ENCODE results near the gene HSPA4L.

Gene HSPA4L

GRCh38 chr4:127843704-127844600 lies 61.8 kb downstream of the HSPA4L start:
- H3F3A ChIP-seq (ENCODE audit: insufficient read depth), result peaks cover 4% of the 10 kb centered on the region; the same call in 1 of the 2 replicates
- no peak overlapping the region for H3K9ac ChIP-seq (ENCODE audit: low read length)
- no peaks in the 10 kb centered on the region for H3K9me2 ChIP-seq (replicated peaks; ENCODE audit: insufficient read depth, low read length)
- H3K4me2 ChIP-seq (ENCODE audit: low read depth, low read length, poor library complexity, severe bottlenecking), result no peak overlapping the region
- no peaks in the 10 kb centered on the region for H3K27me3 ChIP-seq (ENCODE audit: low read length)
- H3K9me3 ChIP-seq (ENCODE audit: insufficient read depth, low read length), result no peaks in the 10 kb centered on the region
- no peak overlapping the region for H3K4me3 ChIP-seq (ENCODE audit: insufficient read depth, low read length, poor library complexity, severe bottlenecking)
- no peak overlapping the region for H3K27ac ChIP-seq (ENCODE audit: low read depth, low read length)
- H3K36me3 ChIP-seq (ENCODE audit: low read length), result no peaks in the 10 kb centered on the region
- H2AFZ ChIP-seq (ENCODE audit: low read depth, low read length, severe bottlenecking), result no peak overlapping the region
- no peaks in the 10 kb centered on the region for H4K20me1 ChIP-seq (ENCODE audit: low read depth, low read length)
- H3K79me2 ChIP-seq (ENCODE audit: insufficient read depth, low read length), result no peaks in the 10 kb centered on the region
- TF ChIP-seq EZH2phosphoT487 (conservative IDR thresholded peaks at IDR 0.05; ENCODE audit: low read length) (no peak), CTCF (IDR thresholded peaks at IDR 0.05; ENCODE audit: insufficient read depth, low read length, poor library complexity, severe bottlenecking) (no peak)

- H4K20me1 ChIP-seq (ENCODE audit: low read depth, low read length), result no peaks in the 10 kb centered on the region
- no peak overlapping the region for H3K9ac ChIP-seq (ENCODE audit: low read length)
- H3K79me2 ChIP-seq (ENCODE audit: insufficient read depth, low read length), result no peaks in the 10 kb centered on the region
- H3K27me3 ChIP-seq (ENCODE audit: low read length), result no peaks in the 10 kb centered on the region
- peaks cover 4% of the 10 kb centered on the region; the same call in 1 of the 2 replicates for H3F3A ChIP-seq (ENCODE audit: insufficient read depth)
- H3K4me2 ChIP-seq (ENCODE audit: low read depth, low read length, poor library complexity, severe bottlenecking), result no peak overlapping the region
- H3K9me3 ChIP-seq (ENCODE audit: insufficient read depth, low read length), result peaks cover under 1% of the 10 kb centered on the region; the same call in 1 of the 2 replicates
- H2AFZ ChIP-seq (ENCODE audit: low read depth, low read length, severe bottlenecking), result no peak overlapping the region
- TF ChIP-seq CTCF (IDR thresholded peaks at IDR 0.05; ENCODE audit: insufficient read depth, low read length, poor library complexity, severe bottlenecking), result no peak
- TF ChIP-seq EZH2phosphoT487 (conservative IDR thresholded peaks at IDR 0.05; ENCODE audit: low read length), result no peak
- no peak overlapping the region for H3K27ac ChIP-seq (ENCODE audit: low read depth, low read length)
- H3K4me3 ChIP-seq (ENCODE audit: insufficient read depth, low read length, poor library complexity, severe bottlenecking), result no peak overlapping the region
- no peaks in the 10 kb centered on the region for H3K36me3 ChIP-seq (ENCODE audit: low read length)
- H3K9me2 ChIP-seq (replicated peaks; ENCODE audit: insufficient read depth, low read length), result no peaks in the 10 kb centered on the region
Measured at GRCh38 chr4:127844601-127845116, 62.5 kb downstream of the HSPA4L start.

GRCh38 chr4:127846061-127846460 lies 63.9 kb downstream of the HSPA4L start:
- no peak overlapping the region for H2AFZ ChIP-seq (ENCODE audit: low read depth, low read length, severe bottlenecking)
- H3K79me2 ChIP-seq (ENCODE audit: insufficient read depth, low read length), result no peaks in the 10 kb centered on the region
- H3K27ac ChIP-seq (ENCODE audit: low read depth, low read length), result no peak overlapping the region
- H3K27me3 ChIP-seq (ENCODE audit: low read length), result no peaks in the 10 kb centered on the region
- no peaks in the 10 kb centered on the region for H4K20me1 ChIP-seq (ENCODE audit: low read depth, low read length)
- H3K4me2 ChIP-seq (ENCODE audit: low read depth, low read length, poor library complexity, severe bottlenecking), result no peak overlapping the region
- TF ChIP-seq CTCF (IDR thresholded peaks at IDR 0.05; ENCODE audit: insufficient read depth, low read length, poor library complexity, severe bottlenecking) (no peak), EZH2phosphoT487 (conservative IDR thresholded peaks at IDR 0.05; ENCODE audit: low read length) (no peak)
- H3K4me3 ChIP-seq (ENCODE audit: insufficient read depth, low read length, poor library complexity, severe bottlenecking), result no peak overlapping the region
- H3K9me3 ChIP-seq (ENCODE audit: insufficient read depth, low read length), result peaks cover 8% of the 10 kb centered on the region; the same call in 1 of the 2 replicates
- no peaks in the 10 kb centered on the region for H3K9me2 ChIP-seq (replicated peaks; ENCODE audit: insufficient read depth, low read length)
- no peak overlapping the region for H3K9ac ChIP-seq (ENCODE audit: low read length)
- H3F3A ChIP-seq (ENCODE audit: insufficient read depth), result no peaks in the 10 kb centered on the region
- H3K36me3 ChIP-seq (ENCODE audit: low read length), result no peaks in the 10 kb centered on the region
